ENCODE results near the gene CACNA1B.

- no peak for TF ChIP-seq TAF1 (IDR thresholded peaks at IDR 0.05; ENCODE audit: low read depth, low read length)
- no peak for TF ChIP-seq POLR2A (IDR thresholded peaks at IDR 0.05; ENCODE audit: low read depth, low read length)
- TF ChIP-seq POLR2AphosphoS5 (IDR thresholded peaks at IDR 0.05; ENCODE audit: low read depth, low read length) = no peak
Observed at GRCh38 chr9:138022756-138023393, 145.3 kb downstream of the CACNA1B start.

Data from GM12891 (cell line).